OCI-LY7 (cell line): ENCODE data around the gene SUPT3H.

Experiments
- EZH2phosphoT487 ChIP-seq: fragments of 200-600 bp; sonication (generic); IDR thresholded peaks from 2 replicates; pipeline ENCODE4 v1.6.1; 2018; ENCODE audit warnings: low read depth, borderline replicate concordance, mild to moderate bottlenecking, mixed run types, antibody characterized with exemption, low read length, moderate library complexity, mixed read lengths
- TF ChIP-seq, protein P1 (sequence below): fragments of 200-600 bp; sonication (generic); conservative IDR thresholded peaks from 2 replicates; pipeline ENCODE4 v1.5.1; 2014; ENCODE audit warnings: mild to moderate bottlenecking, antibody characterized with exemption, low read length, moderate library complexity, mixed read lengths

DNA sequence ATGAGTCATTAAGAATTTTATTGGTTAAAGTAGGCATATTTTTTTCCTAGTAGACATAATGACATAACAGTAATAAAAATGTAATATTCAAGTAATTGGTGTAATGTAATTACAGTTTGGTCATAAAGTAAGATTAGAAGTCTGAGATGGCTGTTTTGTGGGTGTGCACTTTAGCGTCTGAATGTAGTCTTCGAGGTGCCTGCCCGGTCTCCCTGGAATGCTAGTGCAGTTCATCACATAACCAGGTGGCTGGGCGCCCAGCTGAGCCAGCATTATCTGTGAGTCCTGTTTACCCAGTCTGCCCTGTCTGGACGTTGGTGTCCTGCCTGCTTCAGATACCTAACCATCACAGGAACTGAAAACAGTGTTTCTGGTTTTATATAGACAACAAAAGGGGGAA is 571.1 kb downstream of the SUPT3H start:
- TF ChIP-seq, protein P1, sequence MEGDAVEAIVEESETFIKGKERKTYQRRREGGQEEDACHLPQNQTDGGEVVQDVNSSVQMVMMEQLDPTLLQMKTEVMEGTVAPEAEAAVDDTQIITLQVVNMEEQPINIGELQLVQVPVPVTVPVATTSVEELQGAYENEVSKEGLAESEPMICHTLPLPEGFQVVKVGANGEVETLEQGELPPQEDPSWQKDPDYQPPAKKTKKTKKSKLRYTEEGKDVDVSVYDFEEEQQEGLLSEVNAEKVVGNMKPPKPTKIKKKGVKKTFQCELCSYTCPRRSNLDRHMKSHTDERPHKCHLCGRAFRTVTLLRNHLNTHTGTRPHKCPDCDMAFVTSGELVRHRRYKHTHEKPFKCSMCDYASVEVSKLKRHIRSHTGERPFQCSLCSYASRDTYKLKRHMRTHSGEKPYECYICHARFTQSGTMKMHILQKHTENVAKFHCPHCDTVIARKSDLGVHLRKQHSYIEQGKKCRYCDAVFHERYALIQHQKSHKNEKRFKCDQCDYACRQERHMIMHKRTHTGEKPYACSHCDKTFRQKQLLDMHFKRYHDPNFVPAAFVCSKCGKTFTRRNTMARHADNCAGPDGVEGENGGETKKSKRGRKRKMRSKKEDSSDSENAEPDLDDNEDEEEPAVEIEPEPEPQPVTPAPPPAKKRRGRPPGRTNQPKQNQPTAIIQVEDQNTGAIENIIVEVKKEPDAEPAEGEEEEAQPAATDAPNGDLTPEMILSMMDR, result no peak
- no peak for TF ChIP-seq EZH2phosphoT487
